H1 (cell line): ENCODE results near the gene NECAB3. TPM values are rescaled to one million over a fixed set of nuclear protein-coding genes. Genes with fewer than 3 reads are reported as not detected.

Experiments used
- CTCF ChIA-PET: fragments of 300-600 bp; sonication (Branson Sonifier 250); formaldehyde crosslinking; loops from one replicate; lab custom pipeline; 2021; ENCODE audit not compliant: partially characterized antibody; lab: Charles Lee
- POLR2A ChIA-PET: fragments of 300-600 bp; sonication (Branson Sonifier 250); formaldehyde crosslinking; loops from one replicate; lab custom pipeline; 2021; ENCODE audit warnings: inconsistent platforms; ENCODE audit not compliant: partially characterized antibody; lab: Charles Lee
- DNase-seq, 2 experiments: peaks; one replicate each; pipeline versions ENCODE4 v3.0.0 to v3.0.0-alpha.2; 2010 to 2022; ENCODE audit warnings: low spot score in 2 of 2, low read depth in 1 of 2, mixed read lengths in 1 of 2
- FAIRE-seq: peaks from 2 replicates; lab custom pipeline; 2011; peaks lifted over from hg19 to GRCh38; lab: Jason Lieb, UNC
- H2AFZ ChIP-seq: 2 replicates; pipeline ENCODE4 v1.8.1; 2012; ENCODE audit warnings: low read length, inconsistent platforms
- H2AK5ac ChIP-seq: 2 replicates; pipeline ENCODE4 v1.6.1; 2013; ENCODE audit warnings: low read depth, low read length
- H2BK120ac ChIP-seq: replicated peaks from 2 replicates; pipeline ENCODE3; 2013; ENCODE audit warnings: low read depth, low read length, inconsistent platforms
- H2BK12ac ChIP-seq: 2 replicates; pipeline ENCODE4 v1.6.1; 2013; ENCODE audit warnings: low read depth, low read length
- H2BK15ac ChIP-seq: 2 replicates; pipeline ENCODE4 v1.6.1; 2013; ENCODE audit warnings: low read length
- H2BK20ac ChIP-seq: 2 replicates; pipeline ENCODE4 v1.6.1; 2013; ENCODE audit warnings: low read length
- H2BK5ac ChIP-seq: 2 replicates; pipeline ENCODE4 v1.6.1; 2013; ENCODE audit warnings: low read depth, low read length
- H3K14ac ChIP-seq: 2 replicates; pipeline ENCODE4 v1.6.1; 2013; ENCODE audit warnings: inconsistent platforms; ENCODE audit not compliant: insufficient read length
- H3K18ac ChIP-seq: 2 replicates; pipeline ENCODE4 v1.6.1; 2013; ENCODE audit warnings: low read length; ENCODE audit errors: extremely low read depth
- H3K23ac ChIP-seq: 2 replicates; pipeline ENCODE4 v1.6.1; 2013; ENCODE audit warnings: inconsistent platforms; ENCODE audit not compliant: insufficient read length
- H3K23me2 ChIP-seq: 2 replicates; pipeline ENCODE4 v1.6.1; 2013; ENCODE audit warnings: low read depth, low read length
- H3K27ac ChIP-seq: 2 replicates; pipeline ENCODE4 v1.6.1; 2011; ENCODE audit warnings: low read depth, low read length, inconsistent platforms
- H3K27me3 ChIP-seq, 4 experiments: replicated peaks in 1 of 4; 1 replicate in 1 of 4; 2 replicates in 3 of 4; pipeline versions ENCODE4 v1.6.1 to v1.8.1; 2011 to 2013; ENCODE audit warnings: low read length in 3 of 4, mild to moderate bottlenecking in 3 of 4, inconsistent platforms in 2 of 4, mixed read lengths in 2 of 4, moderate library complexity in 1 of 4; ENCODE audit not compliant: control insufficient read depth in 3 of 4, insufficient read depth in 3 of 4; ENCODE audit errors: extremely low read depth in 1 of 4
- H3K36me3 ChIP-seq, 4 experiments: 2 replicates each; pipeline versions ENCODE4 v1.6.1 to v1.8.1; 2011 to 2013; ENCODE audit warnings: mild to moderate bottlenecking in 4 of 4, low read length in 3 of 4, moderate library complexity in 2 of 4, control low read depth in 1 of 4, inconsistent platforms in 1 of 4; ENCODE audit not compliant: insufficient read depth in 4 of 4, control insufficient read depth in 2 of 4
- H3K4ac ChIP-seq: replicated peaks from 2 replicates; pipeline ENCODE3; 2013; ENCODE audit warnings: low read length, low read depth, mixed read lengths, inconsistent platforms; ENCODE audit not compliant: insufficient read length
- H3K4me1 ChIP-seq, 4 experiments: replicated peaks in 1 of 4; 1 replicate in 1 of 4; 2 replicates in 3 of 4; pipeline versions ENCODE4 v1.6.1 to v1.8.1; 2011 to 2013; ENCODE audit warnings: low read length in 3 of 4, inconsistent platforms in 2 of 4, mixed read lengths in 1 of 4; ENCODE audit not compliant: insufficient read depth in 4 of 4, control insufficient read depth in 3 of 4
- H3K4me2 ChIP-seq, 2 experiments: 2 replicates each; pipeline versions ENCODE4 v1.6.1 to v1.8.1; 2011 to 2013; ENCODE audit warnings: low read depth in 2 of 2, low read length in 2 of 2, control low read depth in 1 of 2, inconsistent platforms in 1 of 2, mild to moderate bottlenecking in 1 of 2; ENCODE audit not compliant: insufficient read depth in 1 of 2
- H3K4me3 ChIP-seq, 4 experiments: fragments of 200-600, 300-600 bp in 1 of 4; sonication (generic), shearing (Covaris generic), sonication (Bioruptor Twin) in 1 of 4; 2 replicates each; pipeline versions ENCODE4 v1.5.1 to v1.8.1; 2011 to 2016; ENCODE audit warnings: low read length in 4 of 4, low read depth in 3 of 4, control low read depth in 2 of 4, inconsistent platforms in 2 of 4, mild to moderate bottlenecking in 2 of 4, mixed read lengths in 1 of 4, moderate library complexity in 1 of 4; ENCODE audit not compliant: insufficient read depth in 2 of 4; ENCODE audit errors: extremely low read depth in 1 of 4
- H3K56ac ChIP-seq: replicated peaks from 2 replicates; pipeline ENCODE3; 2013; ENCODE audit warnings: low read depth, mild to moderate bottlenecking, mixed read lengths, low read length, inconsistent platforms; ENCODE audit not compliant: insufficient read length
- H3K79me1 ChIP-seq: 2 replicates; pipeline ENCODE4 v1.6.1; 2013; ENCODE audit warnings: low read depth, low read length, control low read depth
- H3K79me2 ChIP-seq, 2 experiments: 2 replicates each; pipeline versions ENCODE4 v1.6.1 to v1.8.1; 2012 to 2013; ENCODE audit warnings: low read length in 2 of 2, mild to moderate bottlenecking in 2 of 2, inconsistent platforms in 1 of 2; ENCODE audit not compliant: insufficient read depth in 2 of 2, control insufficient read depth in 1 of 2
- H3K9ac ChIP-seq, 4 experiments: replicated peaks in 1 of 4; 1 replicate in 1 of 4; 2 replicates in 3 of 4; pipeline versions ENCODE4 v1.6.1 to v1.8.1; 2011 to 2013; ENCODE audit warnings: low read depth in 3 of 4, low read length in 3 of 4, control low read depth in 2 of 4, mild to moderate bottlenecking in 2 of 4, moderate library complexity in 2 of 4, inconsistent platforms in 1 of 4; ENCODE audit errors: extremely low read depth in 1 of 4
- H3K9me3 ChIP-seq, 2 experiments: 2 replicates each; pipeline versions ENCODE4 v1.6.1 to v1.8.1; 2012 to 2013; ENCODE audit warnings: mild to moderate bottlenecking in 2 of 2, moderate library complexity in 2 of 2, control low read depth in 1 of 2, inconsistent platforms in 1 of 2, low read depth in 1 of 2, low read length in 1 of 2, mixed read lengths in 1 of 2; ENCODE audit not compliant: insufficient read depth in 2 of 2
- H4K20me1 ChIP-seq, 2 experiments: replicated peaks in 1 of 2; 2 replicates each; pipeline versions ENCODE3 to v1.8.1; 2011 to 2013; ENCODE audit warnings: inconsistent platforms in 2 of 2, low read length in 2 of 2, mild to moderate bottlenecking in 1 of 2; ENCODE audit not compliant: insufficient read depth in 2 of 2, control insufficient read depth in 1 of 2
- H4K5ac ChIP-seq: 2 replicates; pipeline ENCODE4 v1.6.1; 2013; ENCODE audit warnings: low read length, low read depth, mixed read lengths, inconsistent platforms; ENCODE audit not compliant: insufficient read length
- H4K8ac ChIP-seq: 2 replicates; pipeline ENCODE4 v1.8.0; 2013; ENCODE audit warnings: mild to moderate bottlenecking, moderate library complexity, low read length, inconsistent platforms; ENCODE audit not compliant: insufficient read depth; ENCODE audit errors: extremely low read depth
- H4K91ac ChIP-seq: replicated peaks from 2 replicates; pipeline ENCODE3; 2013; ENCODE audit warnings: low read length, mixed read lengths, inconsistent platforms; ENCODE audit not compliant: insufficient read length
- CREB1 ChIP-seq: IDR thresholded peaks from 2 replicates; pipeline ENCODE4 v1.6.1; 2012; ENCODE audit warnings: inconsistent platforms
- HDAC6 ChIP-seq: IDR thresholded peaks from one replicate; pipeline ENCODE4 v1.7.1; 2012; ENCODE audit warnings: low read depth, mild to moderate bottlenecking, inconsistent platforms, low read length, moderate library complexity
- KDM1A ChIP-seq: fragments of 200-600, 300-600 bp; sonication (generic); IDR thresholded peaks from 2 replicates; pipeline ENCODE4 v1.7.1; 2016; ENCODE audit warnings: mild to moderate bottlenecking, low read length, borderline replicate concordance
- TBP ChIP-seq: IDR thresholded peaks from 2 replicates; pipeline ENCODE4 v1.6.1; 2011; ENCODE audit warnings: low read depth, low read length, improper control_type of control experiment
- ZNF274 ChIP-seq: IDR thresholded peaks from 2 replicates; pipeline ENCODE4 v1.7.0; 2012; ENCODE audit warnings: low read length, borderline replicate concordance; ENCODE audit errors: extremely low read depth
- WGBS, 2 experiments: shearing (Covaris generic) in 1 of 2; methylation state at CpG; one replicate each; pipeline versions ENCODE4 v1.1.6 to v1.1.7; 2013 to 2015; ENCODE audit warnings: low lambda C conversion rate in 2 of 2, mixed read lengths in 2 of 2, inconsistent platforms in 1 of 2, low coverage in 1 of 2, missing lambda C conversion rate in 1 of 2; ENCODE audit not compliant: insufficient replicate concordance in 2 of 2, insufficient coverage in 1 of 2, insufficient read length in 1 of 2; ENCODE audit errors: extremely low coverage in 1 of 2, missing lambda C conversion rate in 1 of 2; 5-methylcytosine and 5-hydroxymethylcytosine counted together
- polyA plus RNA-seq, 7 experiments: library from polyadenylated mRNA; depleted of rRNA in 3 of 7; stranded (reverse) in 5 of 7; unstranded in 2 of 7; fragments of >200 nt in 5 of 7; fragments of 200-250 nt in 2 of 7; gene quantifications; 1 replicate in 5 of 7; 2 replicates in 1 of 7; 4 replicates in 1 of 7; pipeline versions ENCODE4 v1.2.1 to v1.2.3, GENCODE V29; 2011 to 2013; ENCODE audit warnings: missing spikeins in 2 of 7, mixed read lengths in 2 of 7
- total RNA-seq: library from RNA; stranded (reverse); fragmentation: NEBNext Ultra II Directional; extraction: Animal tissue kit (Norgen Biotek cat#: 25700); gene quantifications from 2 replicates; pipeline ENCODE4 v1.2.1, GENCODE V29; 2021

Gene NECAB3
- total and polyA plus RNA-seq, 2 of the 8 experiments (the other 6 are each of a cell fraction or from before 2014, with no cell fraction given): 20.5 to 46.2 TPM

- TF ChIP-seq KDM1A: no peak
- no peak for TF ChIP-seq HDAC6
- TF ChIP-seq CREB1: no peak
- TF ChIP-seq ZNF274: no peak
- no peak for TF ChIP-seq TBP
- Histone ChIP-seq H3K79me2 (no peaks in the 10 kb centered on the region), H3K14ac (no peak overlapping the region), H4K20me1 (peaks cover 0 to 2% of the 10 kb centered on the region in 2 experiments), H4K8ac (no peak overlapping the region), H2BK20ac (no peak overlapping the region), H3K4me2 (no peak overlapping the region), H2BK120ac (no peak overlapping the region), H3K4ac (no peak overlapping the region), H3K4me1 (no peaks in the 10 kb centered on the region), H3K9me3 (no peaks in the 10 kb centered on the region), H3K36me3 (peaks cover 2 to 10% (median 6%) of the 10 kb centered on the region in 4 experiments; a peak in 4 of 8 replicates), H3K23ac (no peak overlapping the region), H3K27me3 (no peaks in the 10 kb centered on the region), H2AK5ac (no peak overlapping the region), H4K91ac (no peak overlapping the region), H2AFZ (no peak overlapping the region), H3K79me1 (no peaks in the 10 kb centered on the region), H3K9ac (no peak overlapping the region), H2BK12ac (no peak overlapping the region), H3K27ac (no peak overlapping the region), H3K23me2 (no peaks in the 10 kb centered on the region), H3K56ac (no peak overlapping the region), H4K5ac (no peak overlapping the region), H2BK5ac (no peak overlapping the region), H2BK15ac (no peak overlapping the region), H3K4me3 (no peak overlapping the region), H3K18ac (no peak overlapping the region)
- ChIA-PET POLR2A (interaction anchor here (0.6 kb wide), 1 partner anchor 158 kb away, joined by 3 read pairs; no protein-coding TSS in a partner anchor), CTCF (interaction anchor here (1.2 to 1.4 kb wide), 2 partner anchors 10 to 23 kb away, joined by 5 read pairs; no protein-coding TSS in a partner anchor)
- FAIRE-seq (no peak), DNase-seq (no peak)
- 88% methylated on average over 4 of the region's 4 CpGs; no CpG with 5 or more reads in 1 of the 2 experiments for WGBS, 2 experiments
Measured at GRCh38 chr20:33630507-33630906, 43.7 kb downstream of the NECAB3 start.
